Measurements from ENCODE around the gene PLXNB1.
"Not testable (repeated sequence)": the region's sequence is repeated elsewhere in the genome, so short reads cannot be mapped to it uniquely, and the experiment has no call there.

Gene PLXNB1

DNA sequence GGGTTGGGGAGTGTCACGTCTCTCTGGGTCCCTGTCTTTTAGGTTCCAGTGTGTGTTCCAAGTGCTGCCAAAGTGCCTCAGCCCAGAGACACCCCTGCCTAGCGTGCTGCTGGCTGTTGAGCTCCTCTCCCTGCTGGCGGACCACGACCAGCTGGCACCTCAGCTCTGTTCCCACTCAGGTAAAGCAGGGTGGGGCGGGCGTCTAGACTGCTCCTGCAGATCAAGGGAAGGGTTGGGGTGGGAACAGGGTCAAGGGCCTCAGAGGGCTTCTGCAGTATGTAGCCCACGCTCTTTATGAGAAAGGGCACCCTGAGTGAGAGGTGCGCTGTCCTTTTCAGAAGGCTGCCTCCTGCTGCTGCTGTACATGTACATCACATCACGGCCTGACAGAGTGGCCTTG lies 33.8 kb upstream of the PLXNB1 start:
- no peak for DNase-seq

DNA sequence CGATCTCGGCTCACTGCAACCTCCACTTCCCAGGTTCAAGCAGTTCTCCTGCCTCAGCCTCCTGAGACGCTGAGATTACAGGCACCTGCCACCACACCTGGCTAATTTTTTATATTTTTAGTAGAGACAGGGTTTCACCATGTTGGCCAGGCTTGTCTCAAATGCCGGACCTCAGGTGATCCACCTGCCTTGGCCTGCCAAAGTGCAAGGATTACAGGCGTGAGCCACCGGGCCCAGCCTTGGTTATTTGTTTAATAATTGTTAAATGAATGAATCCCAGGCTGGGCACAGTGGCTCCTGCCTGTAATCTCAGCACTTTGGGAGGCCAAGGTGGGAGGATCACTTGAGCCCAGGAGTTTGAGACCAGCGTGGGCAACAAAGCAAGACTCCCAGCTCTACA lies 31.9 kb upstream of the PLXNB1 start:
- DNase-seq = not testable (repeated sequence)

DNA sequence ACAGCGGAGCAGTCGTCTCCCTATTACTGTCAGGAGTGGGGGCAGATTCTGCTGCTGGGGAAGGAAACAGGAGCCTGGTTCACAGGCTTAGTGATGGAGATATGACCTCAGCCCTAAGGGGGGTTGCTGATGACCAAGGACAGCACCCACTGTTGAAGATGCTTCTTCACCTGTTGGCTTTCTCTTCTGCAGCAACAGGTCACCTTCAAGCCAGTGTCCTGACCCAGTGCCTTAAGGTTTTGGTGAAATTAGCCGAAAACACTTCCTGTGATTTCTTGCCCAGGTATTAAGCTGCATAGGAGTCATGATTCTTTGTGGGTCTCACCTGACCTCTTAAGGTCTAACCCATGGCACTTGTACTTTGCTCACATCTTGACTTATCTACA lies 30.6 kb upstream of the PLXNB1 start:
- no peak for DNase-seq

DNA sequence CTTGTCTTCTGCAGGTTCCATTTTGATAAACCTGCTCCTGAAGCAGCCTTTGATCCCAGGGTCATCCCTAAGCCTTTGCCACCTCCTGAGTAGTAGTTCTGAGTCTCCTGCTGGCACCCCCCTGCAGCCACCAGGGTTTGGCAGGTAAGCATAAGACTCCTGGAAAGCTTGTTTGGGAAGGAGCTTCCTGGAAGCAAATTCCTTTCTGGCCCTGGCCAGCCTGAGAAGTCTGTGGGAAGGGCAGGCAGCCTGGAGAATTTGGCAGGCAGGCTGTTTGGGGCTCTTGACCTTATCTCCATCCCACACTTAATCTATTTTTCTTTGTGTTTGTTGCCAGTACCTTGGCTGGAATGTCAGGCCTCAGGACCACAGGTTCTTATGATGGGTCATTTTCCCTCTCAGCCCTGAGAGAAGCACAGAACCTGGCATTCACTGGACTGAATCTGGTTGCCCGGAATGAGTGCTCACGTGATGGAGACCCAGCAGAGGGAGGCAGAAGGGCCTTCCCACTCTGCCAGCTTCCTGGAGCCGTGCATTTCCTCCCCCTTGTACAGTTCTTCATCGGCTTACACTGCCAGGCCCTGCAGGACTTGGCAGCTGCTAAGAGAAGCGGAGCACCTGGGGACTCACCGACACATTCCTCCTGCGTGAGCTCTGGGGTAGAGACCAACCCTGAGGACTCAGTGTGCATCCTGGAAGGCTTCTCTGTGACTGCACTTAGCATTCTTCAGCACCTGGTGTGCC lies 30.1 kb upstream of the PLXNB1 start:
- no peak for DNase-seq

DNA sequence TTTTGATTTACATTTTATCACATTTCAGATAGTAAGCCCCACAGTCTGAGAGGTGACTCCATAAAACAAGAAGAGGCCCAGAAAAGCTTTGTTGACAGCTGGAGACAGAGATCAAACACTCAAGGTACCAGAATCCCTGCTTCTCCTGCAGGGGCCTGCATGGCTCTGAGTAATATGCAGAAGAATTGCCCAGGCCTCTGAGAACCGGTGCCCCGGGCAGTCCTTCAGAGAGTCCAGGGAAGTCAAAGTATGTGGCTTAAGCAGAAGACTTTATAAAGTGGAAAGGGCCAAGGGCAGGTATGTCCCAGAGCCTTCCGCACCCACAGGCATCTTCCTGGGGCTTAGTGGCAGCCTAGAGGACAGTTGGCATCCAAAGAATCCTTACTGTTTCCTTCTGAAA lies 29.4 kb upstream of the PLXNB1 start:
- no peak for DNase-seq

DNA sequence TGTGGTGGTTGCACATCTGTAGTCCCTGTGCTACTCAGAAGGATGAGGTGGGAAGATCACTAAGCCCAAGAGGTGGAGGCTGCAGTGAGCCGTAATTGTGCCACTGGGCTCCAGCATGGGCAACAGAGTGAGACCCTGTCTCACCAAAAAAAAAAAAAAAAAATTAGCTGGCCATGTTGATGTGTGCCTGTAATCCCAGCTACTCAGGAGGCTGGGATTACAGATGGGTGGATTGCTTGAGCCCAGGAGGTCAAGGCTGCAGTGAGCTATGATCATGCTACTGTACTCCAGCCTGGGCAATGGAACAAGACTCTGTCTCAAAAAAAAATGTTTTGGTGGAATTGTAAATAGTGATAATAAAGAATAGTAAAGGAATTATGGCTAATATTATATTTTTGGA lies 26.6 kb upstream of the PLXNB1 start:
- no peak for DNase-seq

DNA sequence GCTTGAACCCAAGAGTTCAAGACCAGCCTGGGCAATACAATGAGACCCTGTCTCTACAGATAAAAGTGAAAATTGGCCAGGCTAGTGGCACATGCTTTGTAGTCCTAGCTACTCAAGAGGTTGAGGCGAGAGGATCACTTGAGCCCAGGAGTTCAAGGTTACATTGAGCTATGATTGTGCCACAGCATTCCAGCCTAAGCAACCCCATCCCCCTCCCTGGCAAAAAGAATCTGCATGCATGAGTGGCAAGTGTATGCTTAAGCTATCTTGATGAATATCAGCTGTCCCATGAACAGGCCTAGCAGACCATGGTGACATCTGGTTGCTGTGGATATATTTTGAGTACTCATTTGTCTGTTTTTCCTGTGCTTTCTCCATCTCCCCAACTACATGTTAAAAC lies 21.4 kb upstream of the PLXNB1 start:
- DNase-seq = no peak

DNA sequence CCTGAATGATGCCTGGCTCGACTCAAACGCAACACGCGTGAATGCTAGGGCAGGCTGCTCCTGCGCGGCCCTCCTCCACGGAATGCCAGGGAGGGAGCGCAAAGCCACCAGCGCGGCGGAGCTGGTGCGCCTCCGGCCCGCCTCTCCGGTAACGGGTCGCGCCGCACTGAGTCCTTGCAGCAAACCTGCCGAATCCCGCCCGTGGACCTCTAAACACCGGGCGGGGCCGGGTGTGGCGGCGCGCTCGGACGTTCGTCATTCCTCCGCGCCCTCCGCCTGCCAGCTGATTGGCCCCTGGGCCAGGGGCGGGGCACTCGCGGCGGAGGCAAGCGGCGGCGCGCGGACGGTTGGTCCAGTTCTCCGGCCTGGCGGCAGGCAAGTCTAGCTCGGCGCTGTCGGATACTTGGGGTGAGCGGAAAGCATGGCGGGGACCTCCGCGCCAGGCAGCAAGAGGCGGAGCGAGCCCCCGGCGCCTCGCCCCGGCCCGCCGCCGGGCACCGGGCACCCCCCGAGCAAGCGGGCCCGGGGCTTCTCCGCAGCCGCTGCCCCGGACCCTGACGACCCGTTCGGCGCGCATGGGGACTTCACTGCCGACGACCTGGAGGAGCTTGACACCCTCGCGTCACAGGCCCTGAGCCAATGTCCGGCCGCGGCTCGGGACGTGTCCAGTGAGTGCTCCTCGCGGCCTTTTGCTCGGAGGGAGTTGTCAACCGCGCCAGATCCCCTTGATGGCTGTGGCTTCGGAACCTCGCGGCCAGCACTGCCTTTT lies 16.7 kb upstream of the PLXNB1 start, which contains the start of gene ATRIP:
TSS of gene ATRIP (plus strand) at position 313 of the 769 bp plus-strand sequence. CDS start at position 422, 109 bp downstream.
- DNase-seq = peak; percentile 86

DNA sequence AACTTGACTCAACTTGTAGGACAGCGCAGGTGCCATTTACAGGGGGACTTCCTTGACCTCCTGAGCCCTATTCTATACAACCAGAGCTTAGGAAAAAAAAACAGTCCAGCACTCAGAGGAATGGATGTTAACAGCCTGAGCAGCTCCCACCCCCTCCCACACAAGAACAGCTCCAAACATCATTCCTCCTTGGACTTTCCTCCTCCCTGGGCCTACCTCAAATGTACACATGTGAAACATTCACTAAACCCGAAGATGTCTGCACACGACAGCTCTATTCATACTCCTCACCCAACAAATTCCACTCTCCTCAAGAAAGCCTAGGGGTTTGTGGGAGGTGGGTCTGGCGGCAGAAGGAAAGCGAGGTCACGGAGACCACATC lies 16.1 kb upstream of the PLXNB1 start:
- no peak for DNase-seq

DNA sequence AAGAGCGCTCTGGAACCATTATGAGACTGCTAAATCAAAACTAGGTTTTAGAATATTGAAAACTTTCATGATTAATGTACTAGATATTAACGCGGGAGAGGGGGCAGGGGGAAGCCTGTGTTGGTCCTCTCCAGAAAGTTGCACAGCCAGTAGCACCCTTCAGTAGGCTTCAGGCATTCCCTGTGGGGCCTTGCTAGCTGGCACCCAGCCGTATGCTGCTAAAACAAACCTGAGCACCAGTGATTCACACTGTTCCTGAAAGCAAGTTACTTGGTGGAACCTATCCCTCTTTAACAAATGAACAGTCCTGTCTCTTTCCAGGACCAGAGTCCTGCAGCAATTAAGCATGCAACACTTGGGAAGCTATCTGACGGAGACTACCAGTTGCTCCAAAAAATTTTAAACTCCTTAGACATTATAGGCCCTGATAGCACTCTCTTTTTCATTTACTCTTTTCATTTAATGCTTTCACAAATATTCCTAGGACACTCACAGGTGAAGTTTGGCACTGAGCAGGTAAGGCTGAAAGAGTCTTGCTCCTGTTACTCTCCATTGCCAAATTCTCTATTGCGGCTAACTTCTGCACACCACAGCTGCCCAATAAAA lies 15.5 kb upstream of the PLXNB1 start:
- DNase-seq = no peak

DNA sequence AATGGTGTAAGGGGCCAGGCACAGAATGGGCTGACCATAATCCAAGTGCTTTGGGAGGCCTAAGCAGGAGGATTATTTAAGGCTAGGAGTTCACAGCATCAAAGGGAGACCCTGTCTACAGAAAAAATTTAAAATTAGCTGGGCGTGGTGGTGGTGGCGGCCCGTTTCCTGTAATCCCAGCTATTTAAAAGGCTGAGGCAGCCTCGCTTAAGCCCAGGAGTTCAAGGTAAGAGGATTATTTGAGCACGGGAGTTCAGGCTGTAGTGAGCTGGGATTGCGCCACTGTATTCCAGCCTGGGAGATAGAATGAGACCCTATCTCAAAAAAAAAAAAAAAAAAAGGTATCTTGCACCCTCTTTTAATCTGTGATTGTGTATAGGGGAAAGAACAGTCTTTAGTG lies 12.1 kb upstream of the PLXNB1 start:
- no peak for DNase-seq

DNA sequence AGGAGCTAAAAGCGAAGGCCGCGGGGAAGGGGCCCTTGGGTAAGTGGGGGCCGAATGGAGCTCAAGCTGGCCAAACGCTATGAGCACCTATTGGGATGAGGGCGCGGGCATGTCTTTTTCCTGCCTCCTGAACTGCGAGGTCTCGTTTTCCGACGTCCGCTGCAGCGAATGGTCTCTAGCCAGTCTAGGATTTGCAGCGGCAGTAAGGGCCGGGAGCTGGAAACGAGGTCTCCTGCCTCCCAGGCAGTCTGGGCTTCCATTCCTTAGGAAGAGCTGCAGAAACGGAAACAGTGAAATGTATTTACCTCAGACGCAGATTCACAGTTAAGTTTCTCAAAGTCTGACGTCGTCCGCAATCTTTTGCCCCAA lies 10.7 kb upstream of the PLXNB1 start:
- DNase-seq = no peak

DNA sequence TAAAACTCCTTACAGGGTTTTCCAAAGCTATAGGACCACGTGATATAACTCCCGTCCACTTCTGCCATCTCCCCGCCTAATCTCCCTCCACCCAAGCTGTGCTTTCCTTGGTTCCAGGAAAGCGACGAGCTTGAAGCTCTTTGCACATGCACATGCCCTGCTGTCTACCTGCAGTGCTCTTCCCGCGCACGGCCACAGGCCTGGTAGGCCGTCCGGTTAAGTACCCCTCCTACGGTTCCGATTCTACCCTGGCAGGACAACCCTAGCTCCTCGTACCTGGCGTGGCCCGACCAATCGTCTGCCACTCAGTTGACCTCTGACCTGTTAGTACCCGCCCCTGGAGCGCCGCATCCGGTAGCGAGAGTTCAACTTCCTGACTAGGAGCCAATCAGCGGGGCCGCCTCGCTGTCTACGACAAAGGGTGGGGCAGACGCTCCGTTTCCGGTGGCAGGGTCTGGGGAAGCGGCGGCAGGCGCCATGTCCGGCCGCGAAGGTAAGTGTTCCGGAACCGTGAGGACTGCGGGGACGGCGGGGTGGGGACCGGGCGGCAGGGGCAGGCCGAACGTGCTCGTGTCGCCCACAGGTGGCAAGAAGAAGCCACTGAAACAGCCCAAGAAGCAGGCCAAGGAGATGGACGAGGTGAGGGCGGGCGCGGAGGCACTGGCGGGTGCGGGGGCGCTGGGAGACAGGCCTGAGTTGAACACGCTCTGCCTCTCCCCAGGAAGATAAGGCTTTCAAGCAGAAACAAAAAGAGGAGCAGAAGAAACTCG lies 10.1 kb upstream of the PLXNB1 start, which contains the start of the genes CCDC51 and TMA7:
TSS of gene CCDC51 (minus strand) at position 300 of the 770 bp plus-strand sequence. CDS start 4,991 bp downstream, outside the sequence.
TSS of gene TMA7 (plus strand) at position 438 of the 770 bp plus-strand sequence. CDS start at position 478, 40 bp downstream.
- DNase-seq = peak; percentile 99

DNA sequence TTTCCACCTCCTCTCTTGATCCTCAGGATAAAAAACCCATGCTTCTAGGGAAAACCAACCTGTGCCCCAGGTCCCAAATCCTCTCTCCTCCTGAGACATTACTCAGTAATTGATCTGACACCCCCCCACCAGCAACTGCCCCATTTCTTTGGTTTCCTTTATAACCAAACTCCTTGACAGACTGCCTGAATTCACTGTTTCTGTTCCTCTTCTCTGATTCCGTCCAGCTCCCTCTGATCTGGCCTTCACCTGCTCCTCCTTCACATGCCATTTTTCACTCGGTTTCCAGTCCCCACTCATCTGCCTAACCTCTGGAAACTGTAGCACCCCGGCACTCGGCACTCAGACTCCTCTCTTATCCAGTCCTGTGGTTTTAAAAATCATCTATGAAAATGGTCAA lies 7.9 kb upstream of the PLXNB1 start:
- no peak for DNase-seq

DNA sequence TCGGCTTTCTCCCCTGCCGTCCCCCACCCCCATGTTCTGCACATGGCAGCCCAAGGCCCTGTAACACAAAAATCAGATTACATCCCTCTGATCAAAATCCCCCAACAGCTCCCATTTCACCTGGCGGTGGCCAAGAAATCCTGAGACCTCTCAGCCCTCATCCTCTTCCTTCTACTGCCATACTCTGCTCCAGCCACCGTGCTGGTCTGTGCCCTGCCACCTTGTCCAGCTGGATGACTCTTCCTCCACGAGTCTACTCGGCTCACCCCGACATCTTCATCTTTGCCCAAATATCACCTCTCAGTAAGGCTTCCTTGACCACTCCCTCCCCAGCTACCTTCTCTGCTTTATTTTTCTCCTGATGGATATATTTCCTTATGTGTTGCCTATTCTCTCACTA lies 7.0 kb upstream of the PLXNB1 start:
- DNase-seq = no peak

DNA sequence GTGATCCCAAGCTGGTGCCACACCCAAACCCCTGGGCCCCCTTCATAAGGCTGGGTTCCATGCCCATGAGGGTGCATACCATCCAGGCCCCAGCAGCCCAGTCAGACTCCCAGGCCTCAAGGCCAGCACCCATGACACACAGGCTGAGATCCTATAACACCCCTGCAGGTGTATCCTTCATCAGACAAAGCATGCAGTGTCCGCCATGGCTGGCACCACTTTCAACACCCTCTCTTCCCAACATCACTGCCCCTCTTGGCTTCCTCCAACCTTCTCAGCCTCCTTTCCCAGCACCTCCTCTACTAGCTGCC lies 6.5 kb upstream of the PLXNB1 start:
- no peak for DNase-seq

DNA sequence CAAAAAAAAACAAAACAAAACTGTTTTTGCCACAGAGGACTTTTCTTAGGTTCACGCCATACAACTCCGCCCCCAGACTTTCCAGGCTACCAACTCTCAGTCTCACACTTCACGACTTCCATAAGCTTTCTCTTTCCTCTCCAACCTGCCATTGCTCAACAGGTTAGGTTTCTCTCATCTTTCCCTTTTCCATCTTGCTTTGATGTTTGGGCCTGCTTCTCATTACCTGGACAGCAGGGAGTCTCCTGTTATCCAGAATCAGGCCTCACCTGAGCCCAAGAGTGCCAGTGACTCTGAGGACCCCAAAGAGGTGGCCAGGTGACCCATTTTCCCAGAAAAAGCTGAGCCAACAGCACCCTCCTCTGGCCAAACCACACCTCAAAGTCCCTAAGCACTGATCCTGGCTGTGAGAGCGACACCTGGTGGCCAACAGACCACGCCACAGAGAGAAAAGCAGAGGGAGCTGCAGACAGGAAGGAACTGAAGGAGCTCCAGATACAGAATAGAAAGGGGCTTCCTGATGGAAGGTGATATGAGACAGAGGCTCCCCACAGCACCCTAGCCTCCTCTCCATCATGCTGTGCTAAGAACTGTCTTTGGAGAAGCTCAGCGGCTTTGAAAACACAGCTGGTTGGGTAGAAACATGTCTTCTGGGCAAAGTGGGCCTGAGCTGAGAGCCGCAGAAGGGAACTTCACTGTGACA lies 6.0 kb upstream of the PLXNB1 start:
- peak; percentile 89 for DNase-seq

DNA sequence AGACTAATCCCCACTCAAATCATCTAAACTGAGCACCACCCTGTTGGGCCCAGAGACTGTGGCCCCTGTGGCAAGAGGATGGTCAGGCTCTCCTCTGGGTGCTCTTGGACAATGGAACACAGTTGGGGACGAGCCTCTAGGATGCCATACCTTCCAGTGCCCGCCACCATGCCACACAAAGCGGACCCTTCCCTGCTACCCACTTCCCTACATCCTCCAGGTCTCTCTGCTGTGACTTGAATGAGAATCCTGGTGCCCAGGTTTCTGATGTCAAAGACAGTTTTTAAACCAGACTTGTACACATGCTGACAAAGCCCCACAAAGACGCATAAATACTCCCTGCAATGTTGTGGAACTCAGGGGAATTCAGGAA lies 5.3 kb upstream of the PLXNB1 start:
- no peak for DNase-seq

DNA sequence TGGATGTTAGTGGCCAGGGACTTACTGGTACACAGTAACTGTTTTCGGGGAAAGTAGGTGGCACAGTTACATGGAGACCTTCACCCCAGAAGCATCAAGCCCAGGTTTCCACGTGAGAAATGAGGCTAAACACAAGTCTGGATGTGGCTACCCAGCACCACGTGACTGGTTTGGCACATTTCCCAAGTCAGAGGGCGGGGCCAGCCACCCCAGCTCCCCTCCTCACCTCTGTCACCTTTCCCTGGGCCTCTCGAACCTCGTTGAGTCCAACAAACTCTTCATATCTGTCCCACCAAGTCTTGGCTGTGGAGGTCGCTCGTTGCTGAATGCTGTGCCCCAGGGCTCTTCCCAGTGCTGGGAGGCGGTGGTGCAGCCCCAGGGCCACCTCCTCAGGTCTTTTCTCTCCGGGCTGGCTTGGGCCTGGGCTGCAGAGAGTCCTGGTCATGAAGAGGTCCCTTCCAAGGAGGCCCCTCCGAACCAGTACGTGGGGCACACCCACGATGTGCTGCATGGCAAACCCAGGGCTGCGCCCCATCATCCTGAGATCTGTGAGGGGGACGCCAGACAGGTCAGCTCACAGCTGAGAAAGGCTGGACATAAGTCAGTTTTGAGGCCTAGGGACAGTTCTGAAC lies 4.8 kb upstream of the PLXNB1 start:
- no peak for DNase-seq

DNA sequence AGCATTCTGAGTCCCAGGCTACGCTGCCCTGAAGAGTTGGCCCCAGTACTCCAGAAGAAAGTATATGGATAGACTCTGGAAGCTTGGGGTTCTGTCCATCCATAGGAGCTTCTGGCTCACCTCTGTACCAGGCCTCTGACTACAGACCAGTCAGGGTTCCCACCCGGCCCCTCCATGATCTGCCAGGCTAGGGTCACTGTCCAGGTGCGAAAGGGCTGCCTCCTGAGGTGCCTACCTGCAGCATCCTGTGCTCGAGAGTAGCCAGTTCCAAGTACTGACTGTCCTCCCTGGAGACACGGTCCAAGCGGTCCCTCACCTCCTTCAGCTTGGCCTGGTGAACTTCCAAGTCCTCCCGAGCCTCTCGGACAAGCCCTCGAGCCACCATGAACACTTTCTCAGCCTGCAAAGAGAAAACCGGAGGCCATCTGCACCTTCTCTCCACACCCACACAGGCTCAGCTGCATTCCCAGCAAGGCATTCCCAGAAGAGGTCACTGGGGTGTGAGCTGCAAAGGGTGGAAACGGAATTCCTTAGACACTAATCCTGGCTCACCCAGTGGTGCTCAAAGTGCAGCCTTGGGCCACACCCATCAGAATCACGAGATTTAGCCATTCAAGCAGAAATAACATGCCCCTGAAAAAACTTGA lies 3.7 kb upstream of the PLXNB1 start:
- DNase-seq = no peak

All from stimulated activated CD4-positive, alpha-beta T cell treated with anti-CD3 and anti-CD28 coated beads, Interleukin-4, amount 100 ng/mL, for 24 hours (primary cell).